NT2/D1 (cell line): ENCODE data around the gene GALNT18.

Source experiments
- SUZ12 ChIP-seq: IDR thresholded peaks from 2 replicates; pipeline ENCODE4 v1.6.1; 2011; ENCODE audit not compliant: insufficient read length, insufficient read depth; ENCODE audit errors: extremely low read depth
- YY1 ChIP-seq: IDR thresholded peaks from 2 replicates; pipeline ENCODE4 v1.6.1; 2011; ENCODE audit not compliant: insufficient read length, insufficient read depth
- ZNF274 ChIP-seq: IDR thresholded peaks from 2 replicates; pipeline ENCODE4 v1.6.1; 2011; ENCODE audit warnings: mild to moderate bottlenecking, low read depth, low read length

GRCh38 chr11:11270236-11270775 is 351.5 kb downstream of the GALNT18 start:
- TF ChIP-seq YY1 (no peak), ZNF274 (no peak), SUZ12 (no peak)
